ENCODE measurements around the gene COX10.
A peak's percentile ranks its signal among the peaks of the same experiment; 100 is the strongest.
"Not testable (repeated sequence)": the region's sequence is repeated elsewhere in the genome, so short reads cannot be mapped to it uniquely, and the experiment has no call there.

The COX10 gene

DNA sequence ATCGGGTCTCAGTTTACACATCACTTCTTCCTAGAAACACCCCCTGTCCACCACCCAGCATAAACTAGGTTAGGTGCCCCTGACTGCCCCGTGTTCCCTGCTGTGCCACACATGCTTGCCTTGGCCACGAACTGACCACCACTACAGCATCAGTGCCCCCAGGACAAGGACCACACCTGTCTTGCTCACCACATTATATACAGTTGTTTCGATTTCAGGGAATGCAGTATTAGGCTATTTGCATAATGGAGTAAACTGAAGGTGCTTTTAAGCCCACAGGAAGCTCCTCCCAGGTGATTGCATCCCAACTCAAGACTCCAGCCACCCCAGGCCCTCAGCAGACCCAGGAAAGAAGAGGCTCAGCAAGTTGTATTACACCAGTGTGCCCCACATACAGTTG lies 117.1 kb downstream of the COX10 start:
- DNase-seq: not testable (repeated sequence)

GRCh38 chr17:14190774-14191173 lies 121.5 kb downstream of the COX10 start:
- not testable (repeated sequence) for DNase-seq

- DNase-seq: not testable (repeated sequence)
Measured at GRCh38 chr17:14191469-14191868, 122.2 kb downstream of the COX10 start.

DNA sequence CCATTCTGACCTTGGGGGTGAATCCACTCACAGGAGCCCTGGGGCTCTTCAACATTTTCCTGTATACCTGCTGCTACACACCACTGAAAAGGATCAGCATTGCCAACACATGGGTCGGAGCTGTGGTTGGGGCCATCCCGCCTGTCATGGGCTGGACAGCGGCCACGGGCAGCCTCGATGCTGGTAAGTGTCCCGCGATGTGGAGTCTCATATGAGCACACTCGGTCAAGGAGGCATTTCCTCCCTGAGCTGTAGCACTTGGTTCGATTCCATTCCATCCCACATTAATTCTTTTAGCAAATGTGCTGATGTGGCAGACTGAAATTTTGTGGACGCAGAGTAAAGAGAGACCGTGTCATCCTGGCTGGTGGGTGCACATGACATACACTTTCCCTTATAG lies 122.7 kb downstream of the COX10 start:
- not testable (repeated sequence) for DNase-seq

- DNase-seq: not testable (repeated sequence)
Measured at GRCh38 chr17:14192636-14193344, 123.5 kb downstream of the COX10 start.

GRCh38 chr17:14196377-14196997 lies 127.2 kb downstream of the COX10 start:
- DNase-seq: no peak

- no peak for DNase-seq
Measured at GRCh38 chr17:14197057-14197456, 127.8 kb downstream of the COX10 start.

DNA sequence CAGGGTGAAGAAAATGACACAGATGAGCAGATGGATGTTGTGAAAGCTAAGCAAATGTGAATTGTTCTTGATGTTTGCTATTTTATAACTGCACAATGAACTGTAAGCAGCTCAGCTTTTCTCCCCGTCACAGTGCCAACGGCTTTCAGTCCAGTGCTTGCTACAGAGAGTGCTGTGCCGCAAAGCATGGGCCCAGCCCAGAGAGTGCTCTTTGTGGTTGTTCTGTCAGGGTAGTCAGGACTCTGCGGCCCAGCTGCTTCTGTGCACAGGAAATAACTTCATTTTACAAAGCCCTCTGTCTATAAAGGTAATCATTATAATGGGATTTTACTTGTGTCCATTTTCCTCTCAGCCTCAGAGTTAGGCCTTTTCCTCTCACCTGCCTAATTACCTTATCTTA lies 128.3 kb downstream of the COX10 start:
- peak; percentile 61 for DNase-seq

- DNase-seq: no peak
Measured at GRCh38 chr17:14198013-14198412, 128.7 kb downstream of the COX10 start.

- DNase-seq: no peak
Measured at GRCh38 chr17:14198575-14198974, 129.3 kb downstream of the COX10 start.

GRCh38 chr17:14199601-14200000 lies 130.3 kb downstream of the COX10 start:
- no peak for DNase-seq

DNA sequence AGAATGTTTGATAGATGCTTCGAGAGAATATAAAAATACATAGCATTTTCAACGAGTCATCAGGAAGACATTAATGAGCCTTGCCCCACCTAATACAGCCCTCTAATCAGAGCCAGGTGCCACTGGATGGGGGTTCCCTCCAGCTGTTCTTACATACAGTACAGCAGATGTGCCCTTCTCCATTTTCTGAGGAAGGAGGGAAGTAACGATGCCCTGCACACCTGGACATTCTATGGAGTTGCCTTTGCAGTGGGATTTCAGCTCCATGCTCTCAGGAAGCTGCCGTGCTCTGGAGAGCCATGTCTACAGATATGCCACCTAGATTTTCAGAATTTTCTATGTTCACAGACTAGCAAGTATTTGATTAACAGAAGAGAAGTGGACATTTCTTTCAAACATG lies 131.1 kb downstream of the COX10 start:
- DNase-seq: no peak

- DNase-seq: no peak
Measured at GRCh38 chr17:14201021-14201987, 132.0 kb downstream of the COX10 start.

- no peak for DNase-seq
Measured at GRCh38 chr17:14201988-14202380, 132.7 kb downstream of the COX10 start.

DNA sequence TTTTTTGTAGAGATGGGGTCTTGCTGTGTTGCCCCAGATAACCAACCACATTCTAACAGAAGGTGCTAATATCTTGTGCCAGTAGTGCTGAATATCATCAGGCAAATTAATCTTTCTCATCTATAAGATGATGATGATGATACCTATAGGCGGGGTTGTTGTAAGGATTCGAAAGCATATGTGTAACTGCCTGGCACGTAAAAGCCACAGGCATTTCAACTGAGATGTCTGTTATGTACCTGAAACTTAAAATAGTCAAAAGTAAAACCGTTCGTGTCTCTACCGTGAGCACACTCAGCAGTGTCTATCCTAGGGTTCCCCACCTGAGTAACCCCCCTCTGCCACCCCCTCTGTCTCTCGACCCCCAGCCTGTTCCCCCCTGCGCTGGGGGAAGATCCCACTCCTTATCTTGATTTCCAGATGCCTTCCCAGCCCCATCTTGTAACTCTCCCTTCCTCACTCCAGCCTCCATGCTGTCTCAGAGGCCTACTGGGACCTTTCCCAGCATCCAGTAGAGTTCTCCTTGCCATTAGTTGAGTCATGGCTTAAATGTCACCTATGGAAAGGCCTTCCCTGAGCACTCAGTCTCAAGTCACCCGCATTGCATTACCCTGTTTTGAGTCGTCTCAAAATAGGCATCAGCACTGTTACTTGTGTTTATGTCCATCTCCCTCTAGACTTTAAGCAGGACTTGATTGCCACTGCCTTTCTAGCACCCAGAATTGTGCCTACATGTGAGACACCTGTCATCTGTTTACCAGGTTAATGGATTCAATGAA lies 133.3 kb downstream of the COX10 start:
- no peak for DNase-seq

- DNase-seq: no peak
Measured at GRCh38 chr17:14203388-14203787, 134.1 kb downstream of the COX10 start.

GRCh38 chr17:14204084-14204483 lies 134.8 kb downstream of the COX10 start:
- no peak for DNase-seq

GRCh38 chr17:14204546-14204945 lies 135.2 kb downstream of the COX10 start:
- DNase-seq: no peak

GRCh38 chr17:14205380-14205779 lies 136.1 kb downstream of the COX10 start:
- DNase-seq: no peak

GRCh38 chr17:14205992-14206461 lies 136.7 kb downstream of the COX10 start:
- DNase-seq: peak; percentile 53

DNA sequence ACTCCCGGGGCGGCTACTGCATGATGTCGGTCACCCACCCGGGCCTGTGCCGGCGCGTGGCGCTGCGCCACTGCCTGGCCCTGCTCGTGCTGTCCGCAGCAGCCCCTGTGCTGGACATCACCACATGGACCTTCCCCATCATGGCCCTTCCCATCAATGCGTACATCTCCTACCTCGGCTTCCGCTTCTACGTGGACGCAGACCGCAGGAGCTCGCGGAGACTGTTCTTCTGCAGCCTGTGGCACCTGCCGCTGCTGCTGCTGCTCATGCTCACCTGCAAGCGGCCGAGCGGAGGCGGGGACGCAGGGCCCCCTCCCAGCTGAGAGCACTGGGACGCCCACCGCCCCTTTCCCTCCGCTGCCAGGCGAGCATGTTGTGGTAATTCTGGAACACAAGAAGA lies 137.6 kb downstream of the COX10 start:
- DNase-seq: no peak

- no peak for DNase-seq
Measured at GRCh38 chr17:14207791-14208190, 138.5 kb downstream of the COX10 start.

GRCh38 chr17:14209215-14209614 lies 139.9 kb downstream of the COX10 start:
- no peak for DNase-seq

All from NK-92 treated with Interleukin-12 subunit alpha and Interleukin-12 subunit beta, amount 100 ng/mL, for 24 hours (cell line).